Fibroblast of lung (primary cell): ENCODE data around the gene CLCNKB. TPM values are rescaled to one million over a fixed set of nuclear protein-coding genes. Genes with fewer than 3 reads are reported as not detected.

Experiments used
- DNase-seq, 2 donors: peaks; one replicate each; pipeline versions ENCODE4 v3.0.0 to v3.0.0-alpha.2; 2010; ENCODE audit warnings: low read depth in 2 of 2
- H2AFZ ChIP-seq: 2 replicates; pipeline ENCODE4 v1.5.1; 2012; ENCODE audit warnings: low read length, control low read depth, inconsistent platforms
- H3K27ac ChIP-seq: 2 replicates; pipeline ENCODE4 v1.5.1; 2011; ENCODE audit warnings: low read length, control low read depth; ENCODE audit not compliant: insufficient read depth
- H3K27me3 ChIP-seq: 2 replicates; pipeline ENCODE4 v1.5.1; 2011; ENCODE audit warnings: mild to moderate bottlenecking, low read length; ENCODE audit not compliant: control insufficient read depth, insufficient read depth
- H3K36me3 ChIP-seq: 2 replicates; pipeline ENCODE4 v1.5.1; 2011; ENCODE audit warnings: low read length; ENCODE audit not compliant: control insufficient read depth, insufficient read depth
- H3K4me1 ChIP-seq: 2 replicates; pipeline ENCODE4 v1.5.1; 2011; ENCODE audit warnings: low read length; ENCODE audit not compliant: control insufficient read depth, insufficient read depth; ENCODE audit errors: extremely low read depth
- H3K4me2 ChIP-seq: 2 replicates; pipeline ENCODE4 v1.5.1; 2011; ENCODE audit warnings: low read length, control low read depth; ENCODE audit not compliant: insufficient read depth; ENCODE audit errors: extremely low read depth
- H3K4me3 ChIP-seq, 4 experiments: fragments of 200-600 bp in 1 of 4; sonication (generic) in 1 of 4; replicated peaks in 1 of 4; 2 replicates each; pipeline ENCODE4 v1.5.1; 2011 to 2016; ENCODE audit warnings: low read length in 4 of 4, low read depth in 3 of 4, mild to moderate bottlenecking in 3 of 4, control low read depth in 2 of 4, inconsistent platforms in 1 of 4, mixed read lengths in 1 of 4; ENCODE audit not compliant: insufficient read depth in 1 of 4; ENCODE audit errors: control extremely low read depth in 1 of 4
- H3K79me2 ChIP-seq: 2 replicates; pipeline ENCODE4 v1.5.1; 2012; ENCODE audit warnings: mild to moderate bottlenecking, low read length, inconsistent platforms; ENCODE audit not compliant: control insufficient read depth, insufficient read depth
- H3K9ac ChIP-seq: 2 replicates; pipeline ENCODE4 v1.5.1; 2011; ENCODE audit warnings: mild to moderate bottlenecking, low read length, control low read depth; ENCODE audit not compliant: insufficient read depth
- H3K9me3 ChIP-seq: 2 replicates; pipeline ENCODE4 v1.5.1; 2012; ENCODE audit warnings: low read depth, low read length; ENCODE audit not compliant: control insufficient read depth, insufficient read depth
- H4K20me1 ChIP-seq: 2 replicates; pipeline ENCODE4 v1.5.1; 2011; ENCODE audit warnings: low read length; ENCODE audit not compliant: control insufficient read depth, insufficient read depth; ENCODE audit errors: extremely low read depth
- CTCF ChIP-seq, 2 donors: IDR thresholded peaks in 1 of 2; conservative IDR thresholded peaks in 1 of 2; 1 replicate in 1 of 2; 2 replicates in 1 of 2; pipeline ENCODE4 v1.5.1; 2011 to 2012; ENCODE audit warnings: low read length in 2 of 2, control low read depth in 1 of 2, inconsistent platforms in 1 of 2, low read depth in 1 of 2, mild to moderate bottlenecking in 1 of 2
- EZH2 ChIP-seq: IDR thresholded peaks from 2 replicates; pipeline ENCODE4 v1.5.1; 2012; ENCODE audit warnings: low read length, control low read depth, mild to moderate bottlenecking; ENCODE audit errors: missing control alignments
- polyA plus RNA-seq, 2 donors: library from polyadenylated mRNA; depleted of rRNA in 1 of 2; stranded (reverse) in 1 of 2; unstranded in 1 of 2; fragments of >200 nt; gene quantifications; 2 replicates each; pipeline ENCODE4 v1.2.1, GENCODE V29; 2011 to 2012; ENCODE audit warnings: missing spikeins in 1 of 2
- total RNA-seq: library from RNA; depleted of rRNA; stranded (reverse); fragments of >200 nt; gene quantifications from 2 replicates; pipeline ENCODE4 v1.2.1, GENCODE V29; 2014

Gene CLCNKB
- total and polyA plus RNA-seq, 2 donors (not counting 1 experiment from before 2014, with no cell fraction given) = 0.09 to 0.33 TPM

GRCh38 chr1:16095447-16095846, 51.9 kb downstream of the CLCNKB start:
- Histone ChIP-seq H3K36me3 (no peaks in the 10 kb centered on the region), H3K27ac (no peak overlapping the region), H3K4me2 (no peak overlapping the region), H3K79me2 (no peaks in the 10 kb centered on the region), H3K4me3 (no peak overlapping the region), H3K9me3 (no peaks in the 10 kb centered on the region), H3K9ac (no peak overlapping the region), H4K20me1 (no peaks in the 10 kb centered on the region), H2AFZ (no peak overlapping the region), H3K4me1 (no peaks in the 10 kb centered on the region), H3K27me3 (peaks cover 3% of the 10 kb centered on the region)
- no peak for TF ChIP-seq EZH2
- no peak for TF ChIP-seq CTCF (conservative IDR thresholded peaks at IDR 0.05 in 1 of 2, IDR thresholded peaks at IDR 0.05 in 1 of 2; ENCODE audit: low read depth in 1 of 2, low read length in 2 of 2)
- no peak for DNase-seq

GRCh38 chr1:16099412-16099811, 55.8 kb downstream of the CLCNKB start:
- Histone ChIP-seq H3K36me3 (no peaks in the 10 kb centered on the region), H3K9me3 (no peaks in the 10 kb centered on the region), H3K27me3 (peaks cover 3% of the 10 kb centered on the region), H3K4me3 (no peak overlapping the region), H3K27ac (no peak overlapping the region), H3K9ac (no peak overlapping the region), H3K79me2 (no peaks in the 10 kb centered on the region), H3K4me1 (no peaks in the 10 kb centered on the region), H2AFZ (no peak overlapping the region), H3K4me2 (no peak overlapping the region), H4K20me1 (no peaks in the 10 kb centered on the region)
- TF ChIP-seq EZH2 (no peak), CTCF (conservative IDR thresholded peaks at IDR 0.05 in 1 of 2, IDR thresholded peaks at IDR 0.05 in 1 of 2; ENCODE audit: low read depth in 1 of 2, low read length in 2 of 2) (no peak)
- no peak for DNase-seq

- Histone ChIP-seq H3K27ac (no peak overlapping the region), H3K9me3 (no peaks in the 10 kb centered on the region), H3K4me1 (no peaks in the 10 kb centered on the region), H3K79me2 (no peaks in the 10 kb centered on the region), H3K27me3 (peaks cover 3% of the 10 kb centered on the region), H3K9ac (no peak overlapping the region), H4K20me1 (no peaks in the 10 kb centered on the region), H3K36me3 (no peaks in the 10 kb centered on the region), H3K4me2 (no peak overlapping the region), H3K4me3 (no peak overlapping the region), H2AFZ (no peak overlapping the region)
- DNase-seq = no peak
- no peak for TF ChIP-seq CTCF (conservative IDR thresholded peaks at IDR 0.05 in 1 of 2, IDR thresholded peaks at IDR 0.05 in 1 of 2; ENCODE audit: low read depth in 1 of 2, low read length in 2 of 2)
- no peak for TF ChIP-seq EZH2
These were observed 58.0 kb downstream of the CLCNKB start for GRCh38 chr1:16101623-16102022.

Other genes with a start within 250 kb of the CLCNKB start
- 4.4 and 7.8 TPM in 2 replicates for gene UQCRHL, start 236.1 kb upstream of the CLCNKB start, total RNA-seq
- 1.3 and 2.7 TPM in 2 replicates for gene UQCRHL, start 236.1 kb upstream of the CLCNKB start, polyA plus RNA-seq
- gene SPEN, start 196.1 kb upstream of the CLCNKB start, total RNA-seq = 11.0 and 11.9 TPM in 2 replicates
- 3.8 and 5.1 TPM in 2 replicates for gene SPEN, start 196.1 kb upstream of the CLCNKB start, polyA plus RNA-seq
- gene ZBTB17, start 67.7 kb upstream of the CLCNKB start, total RNA-seq = 46.0 and 54.3 TPM in 2 replicates
- gene ZBTB17, start 67.7 kb upstream of the CLCNKB start, polyA plus RNA-seq = 12.6 and 20.4 TPM in 2 replicates
- gene SRARP, start 39.5 kb upstream of the CLCNKB start, total RNA-seq = not detected in 2 replicates
- not detected in 2 replicates for gene SRARP, start 39.5 kb upstream of the CLCNKB start, polyA plus RNA-seq
- gene HSPB7, start 25.7 kb upstream of the CLCNKB start, total RNA-seq = 1.0 and 4.5 TPM in 2 replicates
- 10.1 and 14.2 TPM in 2 replicates for gene HSPB7, start 25.7 kb upstream of the CLCNKB start, polyA plus RNA-seq
- gene CLCNKA, start 21.7 kb upstream of the CLCNKB start, total RNA-seq = under 0.01 TPM in 2 replicates
- 0.05 TPM in 1 of 2 replicates, not detected in the other for gene CLCNKA, start 21.7 kb upstream of the CLCNKB start, polyA plus RNA-seq
- 0.26 and 0.50 TPM in 2 replicates for gene FAM131C, start 29.9 kb downstream of the CLCNKB start, total RNA-seq
- gene FAM131C, start 29.9 kb downstream of the CLCNKB start, polyA plus RNA-seq = 0.26 and 0.34 TPM in 2 replicates
- gene EPHA2, start 112.3 kb downstream of the CLCNKB start, total RNA-seq = 21.1 and 24.6 TPM in 2 replicates
- 9.8 and 22.6 TPM in 2 replicates for gene EPHA2, start 112.3 kb downstream of the CLCNKB start, polyA plus RNA-seq
- 3.3 and 3.6 TPM in 2 replicates for gene ARHGEF19, start 168.9 kb downstream of the CLCNKB start, total RNA-seq
- 2.5 and 3.3 TPM in 2 replicates for gene ARHGEF19, start 168.9 kb downstream of the CLCNKB start, polyA plus RNA-seq
- 12.1 and 19.2 TPM in 2 replicates for gene CPLANE2, start 193.4 kb downstream of the CLCNKB start, total RNA-seq
- 2.4 and 4.0 TPM in 2 replicates for gene CPLANE2, start 193.4 kb downstream of the CLCNKB start, polyA plus RNA-seq